HG03521 (cell line): ENCODE data around the gene ZBTB7A.

ENCODE experiments used
- ATAC-seq: cut with Tn5 transposase; IDR thresholded peaks from one replicate; pipeline ENCODE4 v1.9.1; 2021; ENCODE audit warnings: mild to moderate bottlenecking, moderate library complexity; ENCODE audit not compliant: unreplicated experiment

Gene ZBTB7A

GRCh38 chr19:4094761-4095487 is 28.2 kb upstream of the ZBTB7A start:
- ATAC-seq = no peak

- no peak for ATAC-seq
Measured at GRCh38 chr19:4094291-4094690, 27.6 kb upstream of the ZBTB7A start.

DNA sequence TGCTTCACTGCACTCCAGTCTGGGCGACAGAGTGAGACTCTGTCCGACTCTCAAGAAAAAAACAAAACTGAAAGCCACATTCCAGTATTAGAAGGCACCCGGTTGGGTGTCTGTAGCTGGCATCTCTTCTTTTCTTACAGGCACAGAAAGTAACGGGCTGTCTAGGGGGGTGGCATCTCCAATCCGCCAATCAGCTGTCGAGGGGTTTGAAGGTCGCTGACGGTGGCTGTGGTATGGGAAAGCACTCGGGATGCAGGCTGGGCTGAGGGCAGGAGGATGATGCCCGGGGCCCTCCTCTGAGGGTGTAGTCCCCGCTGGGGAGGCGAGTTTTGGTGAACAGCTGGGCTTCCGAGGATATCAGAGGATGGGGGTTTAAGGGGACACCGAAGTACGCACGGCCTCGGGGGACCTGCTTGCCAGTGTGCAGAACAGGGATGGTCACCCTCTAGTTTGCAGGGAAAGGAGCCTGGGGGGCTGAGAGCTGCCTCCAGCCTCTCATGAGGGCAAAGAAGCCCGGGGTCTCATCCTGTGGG is 27.0 kb upstream of the ZBTB7A start:
- no peak for ATAC-seq

- ATAC-seq = no peak
Measured at GRCh38 chr19:4090356-4091220, 23.9 kb upstream of the ZBTB7A start.

DNA sequence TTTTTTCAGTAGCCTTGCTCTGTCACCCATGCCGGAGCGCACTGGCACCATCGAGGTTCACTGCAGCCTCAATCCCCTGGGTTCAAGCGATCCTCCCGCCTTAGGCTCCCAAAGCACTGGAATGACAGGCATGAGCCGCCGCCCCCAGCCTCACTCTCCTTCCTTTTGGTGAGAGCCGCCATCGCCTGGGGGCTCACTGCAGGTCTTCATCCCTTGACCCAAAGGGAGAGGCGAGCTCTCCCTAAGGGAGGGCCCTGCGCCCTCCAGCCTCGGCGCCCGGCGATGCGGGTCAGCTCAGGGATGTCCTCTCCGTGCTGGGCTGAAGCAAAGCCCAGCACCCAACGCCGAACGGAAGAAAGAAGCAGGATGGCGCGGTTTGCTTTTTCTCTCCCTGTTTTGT is 23.2 kb upstream of the ZBTB7A start:
- ATAC-seq = no peak

GRCh38 chr19:4089400-4089908 is 22.8 kb upstream of the ZBTB7A start:
- ATAC-seq = no peak

DNA sequence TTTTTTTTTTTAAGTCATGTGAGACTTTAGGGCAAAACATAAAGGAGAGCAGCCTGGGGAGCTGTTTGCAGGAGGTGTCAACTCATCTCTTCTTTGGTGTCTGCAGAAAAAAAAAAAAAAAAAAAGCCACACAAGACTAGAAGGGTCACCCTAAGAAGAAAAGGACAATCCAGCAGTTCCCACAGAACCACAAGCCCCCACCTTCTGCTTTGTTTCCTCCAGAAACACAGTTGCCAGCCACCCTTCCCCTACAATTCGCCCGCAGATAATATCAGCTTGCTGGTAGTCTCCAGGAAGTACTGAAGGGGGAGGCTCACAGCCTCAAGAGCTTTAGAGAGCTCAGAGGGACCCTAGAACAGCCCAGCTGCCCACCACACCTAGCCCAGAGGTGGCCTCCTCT is 22.3 kb upstream of the ZBTB7A start:
- no peak for ATAC-seq

DNA sequence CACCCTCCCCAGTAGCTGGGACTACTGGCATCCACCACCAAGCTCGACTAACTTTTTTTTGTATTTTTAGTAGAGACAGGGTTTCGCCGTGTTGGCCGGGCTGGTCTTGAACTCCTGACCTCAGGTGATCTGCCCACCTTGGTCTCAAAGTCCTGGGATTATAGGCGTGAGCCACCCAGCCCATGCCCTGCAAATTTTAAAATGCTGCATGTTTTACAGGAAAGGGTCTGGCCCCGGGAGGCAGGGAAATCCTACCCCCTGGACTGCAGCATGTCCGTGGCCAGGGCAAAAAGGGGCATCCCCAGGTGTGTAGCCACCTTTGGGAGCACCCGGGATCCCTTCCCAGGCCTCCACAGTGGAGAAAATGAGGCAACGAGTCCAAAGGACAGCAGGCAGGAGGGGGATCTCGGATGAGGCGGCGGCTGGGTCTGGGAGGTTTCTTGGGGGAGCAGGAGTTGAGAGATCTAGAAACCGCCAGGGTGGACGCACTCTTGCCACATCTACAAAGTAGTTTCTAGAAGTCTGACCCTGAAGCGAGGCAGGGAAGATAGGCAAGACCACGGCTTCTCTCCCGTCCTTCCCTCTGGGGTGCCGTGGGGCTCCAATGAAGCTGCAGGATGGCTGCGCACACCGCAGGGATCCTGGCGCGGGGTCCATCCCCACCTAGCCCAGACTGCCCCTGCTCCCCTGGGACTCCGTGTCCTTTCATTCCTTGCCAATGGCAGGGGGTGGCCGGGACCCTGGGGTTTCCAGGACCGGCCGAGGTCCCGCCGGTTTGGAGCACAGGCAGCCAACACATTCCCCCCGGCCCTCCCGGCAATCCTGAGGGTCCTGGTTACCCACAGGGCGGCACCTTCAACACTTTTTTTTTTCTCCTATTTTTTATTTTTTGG is 21.3 kb upstream of the ZBTB7A start:
- no peak for ATAC-seq

GRCh38 chr19:4086411-4086867 is 19.7 kb upstream of the ZBTB7A start:
- ATAC-seq = no peak

GRCh38 chr19:4084547-4084877 is 17.8 kb upstream of the ZBTB7A start:
- no peak for ATAC-seq

- no peak for ATAC-seq
Measured at GRCh38 chr19:4083677-4084546, 17.2 kb upstream of the ZBTB7A start.

GRCh38 chr19:4082172-4082571 is 15.5 kb upstream of the ZBTB7A start:
- ATAC-seq = no peak

GRCh38 chr19:4081441-4082129 is 14.9 kb upstream of the ZBTB7A start:
- ATAC-seq = no peak

DNA sequence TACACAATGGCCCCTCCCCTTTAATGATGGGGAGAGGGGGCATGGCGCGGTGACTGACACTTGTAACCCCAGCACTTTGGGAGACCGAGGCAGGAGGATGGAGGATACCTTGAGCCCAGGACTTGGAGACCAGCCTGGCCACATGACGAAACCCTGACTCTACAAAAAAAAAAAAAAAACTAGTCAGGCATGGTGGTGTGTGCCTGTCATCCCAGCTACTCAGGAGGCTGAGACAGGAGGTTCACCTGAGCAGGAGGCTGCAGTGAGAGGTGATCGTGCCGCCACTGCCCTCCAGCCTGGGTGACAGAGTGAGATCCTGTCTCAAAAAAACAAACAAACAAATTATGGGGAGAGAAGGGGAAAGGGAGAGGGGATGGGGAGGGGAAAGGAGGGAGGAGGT is 13.8 kb upstream of the ZBTB7A start:
- no peak for ATAC-seq

- no peak for ATAC-seq
Measured at GRCh38 chr19:4077800-4078684, 11.3 kb upstream of the ZBTB7A start.

DNA sequence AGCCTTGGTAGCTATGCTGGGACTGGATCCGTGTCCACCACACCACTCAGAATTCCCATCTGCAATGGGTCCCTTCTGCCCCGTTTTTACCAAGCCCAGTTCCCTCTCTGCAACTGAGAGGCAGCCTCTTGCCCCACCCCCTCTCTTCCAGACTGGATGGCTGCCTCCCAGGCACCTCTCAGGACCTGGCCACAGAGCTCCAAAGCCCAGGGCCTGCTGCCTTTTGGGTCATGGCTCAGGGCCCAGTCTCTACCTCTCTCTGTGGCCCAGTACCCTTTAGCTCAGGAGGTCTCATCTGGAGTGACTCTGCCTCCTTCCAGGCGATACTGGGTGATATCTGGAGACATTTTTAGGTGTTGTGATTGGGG is 10.3 kb upstream of the ZBTB7A start:
- ATAC-seq = no peak

GRCh38 chr19:4075373-4075772 is 8.7 kb upstream of the ZBTB7A start:
- ATAC-seq = no peak

- no peak for ATAC-seq
Measured at GRCh38 chr19:4071610-4072009, 4.9 kb upstream of the ZBTB7A start.
